Activated CD8-positive, alpha-beta memory T cell treated with anti-CD3 and anti-CD28 coated beads, Interleukin-2, amount 50 U/mL, for 48 hours (primary cell): Measurements from ENCODE around the gene RNASE3.
"Not testable (repeated sequence)": the region's sequence is repeated elsewhere in the genome, so short reads cannot be mapped to it uniquely, and the experiment has no call there.

ENCODE experiments used
- DNase-seq: peaks from one replicate; pipeline ENCODE4 v3.0.0-alpha.2; 2020

The RNASE3 gene

DNA sequence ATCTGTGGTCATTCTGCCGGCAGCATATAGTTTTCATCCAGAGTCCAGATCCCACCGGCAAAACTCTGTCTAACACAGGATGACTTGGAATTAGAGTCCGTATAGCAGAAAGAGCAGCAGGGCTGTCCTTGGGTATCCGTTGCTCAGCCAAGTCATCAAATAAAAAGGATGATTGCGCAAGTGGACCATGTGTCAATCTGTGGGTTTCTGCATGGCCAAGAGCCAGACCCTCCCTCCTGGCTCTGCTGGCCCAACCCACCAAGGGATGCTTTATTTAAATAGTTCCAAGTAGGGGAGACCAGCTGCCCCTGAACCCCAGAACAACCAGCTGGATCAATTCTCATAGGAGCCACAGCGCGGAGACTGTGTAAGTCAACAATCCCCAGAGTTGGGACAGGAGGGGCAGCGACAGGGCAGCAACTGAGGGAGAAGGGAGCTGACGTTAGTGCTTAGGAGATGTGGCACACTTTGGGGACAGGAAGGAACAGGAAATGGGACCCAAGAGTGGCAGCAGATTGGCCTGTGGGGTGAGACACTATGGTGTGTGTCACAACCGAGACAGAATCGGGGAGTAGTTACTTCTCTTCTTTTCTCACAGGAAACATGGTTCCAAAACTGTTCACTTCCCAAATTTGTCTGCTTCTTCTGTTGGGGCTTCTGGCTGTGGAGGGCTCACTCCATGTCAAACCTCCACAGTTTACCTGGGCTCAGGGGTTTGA lies 28.0 kb downstream of the RNASE3 start:
- DNase-seq = not testable (repeated sequence)

GRCh38 chr14:20923766-20924297 lies 32.6 kb downstream of the RNASE3 start:
- not testable (repeated sequence) for DNase-seq

- DNase-seq = peak; percentile 83
These were observed 43.1 kb downstream of the RNASE3 start for GRCh38 chr14:20934148-20934762.

- no peak for DNase-seq
These were observed 44.3 kb downstream of the RNASE3 start for GRCh38 chr14:20935303-20935984.
